Occipital lobe (tissue), 2 donors: ENCODE measurements around the gene UTP15. TPM values are rescaled to one million over a fixed set of nuclear protein-coding genes. Genes with fewer than 3 reads are reported as not detected.
A peak's percentile ranks its signal among the peaks of the same experiment; 100 is the strongest.

Source experiments
- DNase-seq: peaks from one replicate; lab custom pipeline; 2025; lab: John Stamatoyannopoulos, UW
- total RNA-seq: library from RNA; depleted of rRNA; stranded (reverse); fragments of >200 nt; gene quantifications from one replicate; pipeline ENCODE4 v1.2.3, GENCODE V29; 2014

The UTP15 gene
- total RNA-seq, 1 donor from 2014 or later = 33.7 TPM

- DNase-seq = no peak
These were observed 57.5 kb downstream of the UTP15 start for GRCh38 chr5:73623060-73623459.

DNA sequence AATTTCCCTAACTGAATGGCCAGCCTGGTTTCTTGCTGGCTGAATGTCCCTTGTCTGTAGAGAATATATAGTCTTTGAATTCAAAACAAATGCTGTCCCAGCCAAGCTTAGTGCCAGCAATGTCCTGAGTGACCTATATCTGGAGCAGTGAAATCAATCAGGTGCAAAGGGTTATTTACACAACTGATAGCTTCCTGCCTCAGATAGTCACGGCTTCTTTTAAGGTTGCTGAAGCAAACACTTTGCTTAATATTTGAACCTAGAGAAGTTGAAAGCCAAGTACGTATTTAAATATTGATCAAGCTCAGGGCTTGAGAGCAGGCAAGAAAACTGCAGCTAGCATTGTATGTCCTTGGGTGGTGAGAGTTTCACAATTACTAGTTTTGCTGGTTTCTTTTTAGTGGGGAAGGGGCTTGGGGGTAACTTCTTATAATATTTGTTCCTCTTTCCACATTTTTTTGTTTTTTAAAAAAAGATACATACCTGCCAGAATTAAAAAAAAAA, 58.4 kb downstream of the UTP15 start:
- DNase-seq = no peak

DNA sequence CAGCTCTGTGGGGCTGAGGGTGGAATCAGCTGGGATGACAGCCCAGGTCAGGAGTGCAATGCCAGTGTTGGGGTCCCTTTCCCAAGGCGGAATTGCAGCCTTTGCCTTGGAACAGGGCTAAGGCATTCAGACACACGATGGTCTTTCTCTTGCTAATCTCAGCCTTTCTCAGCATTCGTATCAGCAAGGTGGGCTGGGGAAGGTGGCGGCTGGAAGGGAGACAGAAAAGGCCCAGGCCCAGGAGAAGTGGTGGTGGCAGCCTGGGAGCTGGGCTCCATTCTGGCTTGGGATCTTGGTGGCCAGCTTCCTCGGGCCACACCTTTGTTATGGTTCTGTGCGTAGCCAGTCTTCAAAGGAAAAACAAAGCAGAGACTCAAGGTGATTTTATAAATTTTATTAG, 59.3 kb downstream of the UTP15 start:
- no peak for DNase-seq

GRCh38 chr5:73625372-73625943, 59.9 kb downstream of the UTP15 start:
- no peak for DNase-seq

DNA sequence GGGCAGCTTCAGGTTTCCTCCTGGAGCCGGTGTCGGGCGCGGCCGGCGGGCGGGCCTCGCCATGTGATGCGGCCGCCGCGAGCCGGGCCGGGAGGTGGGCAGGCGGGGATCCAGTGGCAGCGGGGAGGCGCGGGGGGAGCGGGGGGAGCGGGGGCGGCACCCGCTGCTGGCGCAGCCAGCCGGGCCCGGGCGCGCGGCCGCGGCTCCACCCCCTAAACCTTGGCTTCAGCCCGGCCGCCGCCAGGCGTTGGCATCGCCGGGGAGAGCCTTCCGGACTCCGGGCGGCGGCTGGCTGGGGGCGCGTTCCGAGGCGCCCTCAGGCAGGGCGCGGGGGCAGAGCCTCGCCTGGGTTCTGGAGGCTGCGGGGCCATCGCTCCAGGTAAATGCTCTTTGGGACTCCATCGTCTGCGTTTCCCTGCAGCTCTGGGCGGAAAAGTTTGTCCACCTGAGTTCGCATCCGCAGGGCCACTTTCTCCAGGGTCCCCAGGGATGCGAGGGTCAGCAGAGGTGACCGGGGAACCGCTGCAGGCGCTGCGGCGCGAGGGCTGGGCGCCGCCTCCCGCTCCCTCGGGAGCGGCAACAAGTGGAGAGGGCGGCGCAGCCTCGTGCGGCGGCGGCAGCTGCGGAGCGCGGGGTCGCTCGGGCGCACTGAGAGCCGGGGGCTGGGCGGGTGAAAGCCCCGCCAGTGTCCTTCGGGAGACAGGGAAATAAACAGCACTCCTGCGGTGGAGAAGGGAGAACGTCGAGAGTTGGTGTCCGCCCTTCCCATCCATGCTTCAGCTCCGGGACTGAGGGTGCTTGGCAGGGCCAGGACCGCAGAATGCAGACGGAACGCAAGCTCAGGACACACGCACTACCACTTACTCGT, 60.6 kb downstream of the UTP15 start, which contains the start of gene ARHGEF28:
ARHGEF28 (plus strand) TSS at position 253 of the 868 bp plus-strand sequence. CDS start 58,656 bp downstream, outside the sequence.
- peak; percentile 27 for DNase-seq

- no peak for DNase-seq
These were observed 61.3 kb downstream of the UTP15 start for GRCh38 chr5:73626814-73627313.

DNA sequence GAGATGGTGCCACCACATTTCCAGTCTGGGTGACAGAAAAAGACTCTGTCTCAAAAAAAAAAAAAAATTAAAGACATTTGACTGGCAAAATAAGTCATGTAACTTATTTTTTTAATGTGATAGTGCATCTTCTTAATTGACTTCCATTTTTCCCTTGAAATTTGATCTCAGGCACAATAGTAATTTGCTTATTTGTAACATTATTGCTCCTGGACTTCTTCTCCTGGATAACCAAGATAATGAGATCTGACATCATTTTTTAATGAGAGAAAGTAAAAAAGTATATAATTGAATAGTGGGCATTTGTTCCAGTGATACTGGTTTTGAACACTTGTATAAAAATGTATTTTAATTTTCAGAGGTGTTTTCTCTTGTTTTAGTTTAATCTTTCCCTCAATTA, 63.9 kb downstream of the UTP15 start:
- DNase-seq = no peak

GRCh38 chr5:73630765-73631164, 65.2 kb downstream of the UTP15 start:
- DNase-seq = no peak

GRCh38 chr5:73631500-73631899, 66.0 kb downstream of the UTP15 start:
- DNase-seq = no peak

Other genes with a start within 250 kb of the UTP15 start
- gene FOXD1, start 117.0 kb upstream of the UTP15 start, total RNA-seq = 0.94 TPM
- gene BTF3, start 67.3 kb upstream of the UTP15 start, total RNA-seq = 191 TPM
- 56.1 TPM for gene ANKRA2, start 104 bp upstream of the UTP15 start, total RNA-seq
- 6.7 TPM for gene ARHGEF28, start 60.5 kb downstream of the UTP15 start, total RNA-seq